HG03432 (cell line): ENCODE results near the gene PPIF.

Experiments
- ATAC-seq: cut with Tn5 transposase; IDR thresholded peaks from one replicate; pipeline ENCODE4 v1.9.1; 2021; ENCODE audit warnings: mild to moderate bottlenecking, moderate library complexity; ENCODE audit not compliant: unreplicated experiment

PPIF gene

GRCh38 chr10:79399223-79399831, 52.1 kb downstream of the PPIF start:
- ATAC-seq: no peak

GRCh38 chr10:79400146-79401004, 53.1 kb downstream of the PPIF start:
- ATAC-seq: no peak

- no peak for ATAC-seq
Measured at GRCh38 chr10:79401015-79401921, 54.0 kb downstream of the PPIF start.

- ATAC-seq: no peak
Measured at GRCh38 chr10:79402625-79402946, 55.3 kb downstream of the PPIF start.

- no peak for ATAC-seq
Measured at GRCh38 chr10:79402951-79403350, 55.7 kb downstream of the PPIF start.

GRCh38 chr10:79403441-79404230, 56.4 kb downstream of the PPIF start:
- no peak for ATAC-seq

GRCh38 chr10:79404231-79404609, 57.0 kb downstream of the PPIF start:
- no peak for ATAC-seq

GRCh38 chr10:79404690-79405131, 57.4 kb downstream of the PPIF start:
- no peak for ATAC-seq
